GM19023 (cell line): Measurements from ENCODE around the gene KDM1B.
A peak's percentile ranks its signal among the peaks of the same experiment; 100 is the strongest.

ENCODE experiments used
- ATAC-seq: cut with Tn5 transposase; IDR thresholded peaks from one replicate; pipeline ENCODE4 v1.9.1; 2021; ENCODE audit warnings: mild to moderate bottlenecking, moderate library complexity; ENCODE audit not compliant: unreplicated experiment

KDM1B gene

DNA sequence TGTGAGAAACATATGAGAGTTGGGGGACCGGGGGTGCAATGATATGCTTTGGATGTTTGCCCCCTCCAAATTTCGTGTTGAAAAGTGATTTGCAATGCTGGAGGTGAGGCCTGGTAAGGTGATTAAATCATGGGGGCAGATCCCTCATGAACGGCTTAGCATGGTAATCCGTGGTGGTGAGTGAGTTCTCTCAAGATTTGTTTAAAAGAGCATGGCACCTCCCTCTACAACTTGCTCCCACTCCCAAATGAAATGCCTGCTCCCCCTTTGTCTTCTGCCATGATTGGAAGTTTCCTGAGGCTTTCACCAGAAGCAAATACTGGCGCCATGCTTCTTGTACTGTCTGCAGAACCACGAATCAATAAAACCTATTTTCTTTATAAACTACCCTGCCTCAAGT is 106.7 kb downstream of the KDM1B start:
- no peak for ATAC-seq

DNA sequence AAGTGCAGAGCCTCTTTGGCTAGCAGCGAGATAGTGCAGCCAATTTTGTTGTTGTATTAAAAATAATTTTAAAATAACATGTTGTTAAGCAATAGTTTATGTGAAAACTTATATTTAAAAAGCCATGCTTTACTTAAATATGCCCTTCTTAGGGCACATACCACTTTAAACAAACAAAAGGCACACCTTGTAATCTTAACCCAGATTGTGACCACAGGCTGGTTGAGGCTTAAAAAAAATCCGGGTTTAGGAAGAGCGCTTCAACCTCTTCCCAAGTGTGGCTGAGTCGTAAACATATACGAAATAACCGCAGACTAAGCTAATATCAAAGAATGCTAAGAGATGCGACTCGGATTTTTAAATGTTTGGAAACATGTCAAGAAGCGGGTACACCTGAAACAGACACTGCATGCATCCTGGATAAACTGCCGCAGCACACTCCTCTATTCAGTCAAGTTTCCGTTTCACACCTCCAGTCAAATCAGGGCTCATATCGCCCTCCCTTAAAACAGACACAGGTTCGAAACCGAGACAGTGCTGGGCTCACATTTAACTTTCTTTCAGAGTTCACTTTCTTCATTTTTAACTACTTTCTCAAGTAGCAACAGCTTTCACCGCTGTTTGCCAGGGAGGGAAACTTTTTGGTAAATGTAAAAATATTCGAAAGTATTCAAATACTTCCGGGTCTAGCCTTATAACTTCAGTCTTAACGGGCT is 107.6 kb downstream of the KDM1B start:
- peak; percentile 49 for ATAC-seq

DNA sequence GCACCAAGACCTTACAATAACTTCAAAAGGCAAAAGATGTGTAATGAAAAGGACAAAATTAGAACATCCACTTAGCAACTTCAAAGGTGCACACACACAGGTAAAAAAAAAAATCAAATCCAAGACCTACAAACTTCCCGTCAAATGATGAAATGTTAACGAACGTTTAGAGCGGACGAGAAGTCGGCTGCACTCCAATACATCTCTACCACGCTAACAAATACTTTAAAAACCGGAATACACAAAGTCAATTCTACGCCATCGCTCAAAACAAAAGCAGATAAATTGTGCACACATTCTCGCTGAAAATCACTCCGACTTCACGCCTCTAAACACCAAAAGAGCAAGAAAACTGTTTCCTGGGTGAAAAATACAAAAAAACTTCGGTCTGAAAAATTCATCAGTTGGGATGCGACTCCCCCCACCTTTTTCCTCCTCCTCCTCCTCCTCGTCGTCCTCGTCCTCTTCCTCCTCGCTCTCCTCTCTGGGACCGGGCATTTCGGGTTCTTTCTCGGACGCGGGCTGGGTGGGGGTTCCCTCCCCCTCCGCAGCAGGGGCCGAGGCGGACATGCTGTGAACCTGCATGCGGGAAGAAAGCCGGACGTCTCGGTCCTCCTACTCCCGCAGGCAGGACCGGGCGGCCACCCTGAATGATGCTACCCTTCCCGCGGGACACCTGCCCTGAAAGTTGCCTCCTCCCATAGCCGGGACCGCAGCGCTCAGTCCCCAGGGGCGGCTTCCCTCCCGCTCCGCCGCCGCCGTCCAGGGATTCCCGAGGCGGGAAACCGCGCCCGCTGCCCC is 108.4 kb downstream of the KDM1B start:
- peak; percentile 6 for ATAC-seq

DNA sequence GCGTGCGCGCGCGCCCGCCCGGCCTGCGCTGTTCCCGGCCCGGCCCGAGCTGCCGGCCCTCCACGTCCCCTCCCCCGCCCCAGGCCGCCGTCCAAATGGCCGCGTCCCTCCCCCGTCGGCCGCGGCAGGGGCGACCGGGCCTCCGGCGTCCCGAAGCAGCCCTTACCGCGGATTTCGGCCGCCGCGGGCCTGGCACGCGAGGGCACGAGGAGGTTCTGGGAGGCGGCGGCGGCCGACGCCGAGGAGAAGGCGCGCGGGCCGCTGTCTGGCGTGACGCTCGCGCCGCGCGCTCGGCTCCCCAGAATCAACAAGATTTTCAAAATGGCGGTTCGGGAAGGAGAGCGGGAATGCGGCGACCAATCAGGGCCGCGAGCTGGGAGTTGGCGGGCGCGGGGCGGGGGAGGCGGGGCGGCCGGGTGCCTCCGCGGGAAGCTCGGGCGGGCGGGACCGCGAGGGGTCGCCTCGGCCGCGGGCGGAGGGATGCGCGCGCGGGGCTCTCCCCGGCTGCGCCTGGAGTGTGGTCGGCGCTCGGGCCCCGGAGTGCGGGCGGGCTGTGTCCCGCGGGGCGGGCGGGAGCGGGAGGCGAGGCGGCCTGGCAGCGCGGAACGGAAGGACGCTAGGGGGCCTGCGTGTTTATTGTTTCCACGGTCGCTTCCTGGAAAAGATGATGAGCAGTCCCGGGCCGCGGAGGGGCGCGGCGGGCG is 109.1 kb downstream of the KDM1B start, which contains the start of gene DEK:
Gene DEK, minus strand, starts transcription at position 312 of the 704 bp plus-strand sequence. CDS start 543 bp downstream, outside the sequence.
- peak; percentile 39 for ATAC-seq

DNA sequence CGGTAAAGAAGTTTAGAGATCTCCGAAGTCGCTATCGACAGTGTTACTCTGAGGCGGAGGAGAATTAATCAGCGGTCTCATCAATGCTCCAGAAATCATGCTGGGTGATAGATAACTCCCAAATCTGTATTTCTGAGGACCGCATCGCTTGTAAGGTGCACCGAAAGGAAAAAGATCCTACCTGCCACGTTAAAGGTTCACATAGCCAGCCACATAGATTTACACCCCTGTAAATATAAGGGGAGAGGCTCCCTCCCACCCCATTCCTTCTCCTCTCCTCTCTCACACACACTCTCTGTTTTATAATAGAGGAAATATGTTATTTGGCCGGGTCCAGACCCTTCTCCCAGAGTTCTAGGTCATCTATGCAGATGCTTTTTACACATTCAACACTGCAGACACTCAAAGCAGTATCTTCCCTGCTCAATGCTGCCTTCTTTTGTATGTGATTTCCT is 109.7 kb downstream of the KDM1B start:
- peak; percentile 0 for ATAC-seq

DNA sequence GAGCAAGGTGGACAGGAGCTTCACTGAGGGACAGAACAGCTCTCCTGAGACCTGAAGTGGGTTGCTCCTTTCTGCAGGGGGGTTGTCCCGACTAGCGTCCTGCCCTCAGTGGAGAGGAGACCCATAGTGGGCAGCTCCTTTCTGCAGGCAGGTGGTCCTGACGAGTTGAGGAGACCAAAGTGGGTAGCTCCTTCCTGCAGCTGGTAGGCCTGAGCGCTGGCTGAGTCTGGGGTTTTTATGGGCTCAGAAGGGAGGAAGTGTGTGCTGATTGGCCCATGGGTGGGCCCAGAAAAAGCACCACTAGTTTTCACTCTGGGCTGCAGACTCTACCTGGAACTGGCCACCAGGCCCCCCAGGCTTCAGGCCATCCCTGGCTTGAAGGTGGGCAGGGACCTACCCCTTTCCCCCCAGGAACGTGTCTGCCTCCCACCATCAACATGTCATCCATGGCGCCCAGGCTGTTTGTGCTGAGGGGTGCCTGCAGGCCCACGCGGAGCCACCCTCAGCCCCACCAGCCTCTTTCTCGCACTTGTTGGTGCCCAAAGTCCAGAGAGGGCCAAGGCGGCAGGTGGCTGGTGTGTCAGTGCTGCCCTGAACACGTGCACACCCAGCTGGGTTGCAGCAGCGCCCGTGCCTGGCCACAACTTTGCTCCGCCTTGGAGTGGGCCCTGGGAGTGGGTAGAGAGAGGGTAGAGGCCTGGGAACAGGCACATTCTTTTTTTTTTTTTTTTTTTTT is 110.7 kb downstream of the KDM1B start:
- no peak for ATAC-seq

DNA sequence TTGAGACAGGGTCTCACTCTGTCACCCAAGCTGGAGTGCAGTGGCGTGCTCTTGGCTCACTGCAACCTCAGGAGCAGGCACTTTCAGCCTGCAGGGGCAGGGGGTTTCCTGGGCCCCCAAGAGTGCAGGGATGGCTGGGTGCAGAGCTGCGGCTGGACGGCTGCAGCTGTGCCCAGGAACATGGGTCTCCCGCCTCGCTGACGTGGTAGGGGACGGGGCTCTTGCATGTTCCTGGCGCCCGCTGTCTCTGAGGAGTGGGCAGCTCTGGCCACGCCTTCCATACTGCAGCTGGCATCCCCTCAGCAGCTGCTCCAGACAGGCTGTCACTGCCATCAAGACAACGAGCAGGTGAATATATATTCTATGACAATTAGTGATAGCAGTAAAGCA is 111.3 kb downstream of the KDM1B start:
- ATAC-seq: no peak

DNA sequence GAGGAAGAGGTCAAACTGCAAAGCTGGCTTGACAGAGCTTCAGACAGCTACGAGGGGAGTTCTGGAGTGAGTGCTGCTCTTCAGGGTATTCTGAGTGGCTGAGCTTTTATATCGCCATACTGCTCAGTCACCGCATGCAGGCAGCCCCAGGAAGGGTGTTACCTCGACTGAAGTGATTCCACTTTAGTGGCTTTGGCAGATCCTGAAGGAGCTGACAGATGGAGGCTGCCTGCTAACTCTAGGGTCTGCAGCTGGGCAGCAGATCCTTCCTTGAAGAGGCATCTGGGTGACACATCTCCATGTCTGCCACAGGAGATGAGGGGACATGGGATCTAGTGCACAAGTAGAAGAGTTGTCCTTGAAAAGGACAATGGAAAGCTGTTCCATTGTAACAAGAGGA is 112.8 kb downstream of the KDM1B start:
- ATAC-seq: no peak

DNA sequence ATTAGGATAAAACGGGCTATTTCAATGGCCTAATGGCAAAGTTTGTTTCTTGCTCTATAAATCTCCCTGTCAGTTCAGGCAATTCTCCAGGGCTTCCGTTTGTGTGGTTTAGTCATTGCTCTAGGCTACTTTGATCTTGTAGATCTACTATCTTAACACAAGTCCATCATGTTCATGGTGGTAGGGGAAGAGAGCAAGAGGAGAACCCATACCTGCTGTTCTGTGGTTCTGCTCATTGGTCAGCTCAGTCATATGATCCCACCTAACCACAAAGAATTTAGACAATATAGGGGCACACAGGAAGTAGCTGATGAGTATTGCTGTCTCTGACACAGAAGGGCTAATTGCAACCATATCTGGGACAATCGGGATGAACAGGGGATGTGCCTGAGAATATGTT is 114.0 kb downstream of the KDM1B start:
- no peak for ATAC-seq

DNA sequence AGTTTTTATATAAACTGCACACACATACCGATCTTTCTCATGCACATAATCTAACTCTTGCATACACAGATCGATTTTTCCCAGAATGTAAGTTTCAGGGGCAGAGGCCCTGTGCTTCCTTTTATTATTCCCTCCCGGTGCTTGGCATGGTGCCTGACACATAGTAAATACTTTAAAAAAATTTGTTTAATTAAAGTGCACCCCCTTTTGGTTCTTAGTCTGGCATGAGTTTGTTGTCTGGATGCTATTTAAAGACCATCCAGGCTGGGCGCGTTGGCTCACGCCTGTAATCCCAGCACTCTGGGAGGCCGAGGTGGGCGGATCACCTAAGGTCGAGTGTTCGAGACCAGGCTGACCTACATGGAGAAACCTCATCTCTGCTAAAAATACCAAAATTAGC is 114.5 kb downstream of the KDM1B start:
- ATAC-seq: no peak

DNA sequence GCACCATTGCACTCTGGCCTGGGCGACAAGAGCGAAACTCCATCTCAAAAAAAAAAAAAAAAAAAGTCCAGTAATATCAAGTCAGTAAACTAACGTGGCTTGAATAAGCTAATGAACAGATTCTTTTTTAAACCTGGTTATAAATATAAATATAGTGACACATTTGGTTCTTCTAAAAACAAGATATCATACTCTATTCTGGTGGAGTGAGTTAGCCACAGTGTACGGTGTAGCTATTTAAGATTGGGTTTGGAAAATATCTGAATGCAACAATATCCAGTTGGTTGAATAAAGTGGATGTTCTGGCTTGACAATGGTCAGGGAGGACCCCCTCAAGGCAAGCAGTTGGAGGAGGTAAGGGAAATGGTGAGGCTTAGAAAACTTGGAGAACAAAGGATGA is 115.0 kb downstream of the KDM1B start:
- no peak for ATAC-seq
